Left ventricle myocardium superior (tissue), 1 donor: Measurements from ENCODE around the gene NOP10. TPM values are rescaled to one million over a fixed set of nuclear protein-coding genes. Genes with fewer than 3 reads are reported as not detected.

Experiments
- ATAC-seq: fragments of 200-7000 bp; cut with Tn5 transposase; one replicate; pipeline ENCODE4 v1.9.1; 2020; ENCODE audit warnings: mild to moderate bottlenecking, moderate library complexity
- DNase-seq: peaks from one replicate; pipeline ENCODE4 v3.0.0-alpha.2; 2020
- intact Hi-C: fragments of 100-400 bp; cut with micrococcal nuclease; formaldehyde crosslinking; loops from one replicate; pipeline ENCODE4 v1.11.0; 2022
- microRNA-seq: library from miRNA; unstranded; fragments of <30 nt; microRNA quantifications from one replicate; pipeline ENCODE4 v1.2.0, GENCODE V29; 2020; ENCODE audit warnings: borderline number of aligned reads
- total RNA-seq: library from RNA; stranded (reverse); fragmentation: NEBNext Ultra II Directional; extraction: Animal tissue kit (Norgen Biotek cat#: 25700); gene quantifications from one replicate; pipeline ENCODE4 v1.2.1, GENCODE V29; 2021
- donor health status: DM: no; HTN: yes; CAD: no; lungs with severe emphysema.

NOP10 gene
- total RNA-seq, 1 donor from 2014 or later: 146 TPM

GRCh38 chr15:34292621-34293020 is 50.3 kb downstream of the NOP10 start:
- ATAC-seq: no peak
- no peak for DNase-seq
- intact Hi-C loops: no loop called here

Small RNA genes within 50 kb of the gene (microRNA-seq; reads per million reads assigned to microRNA genes)
- gene MIR1233-1: not detected

Other genes with a start within 250 kb of the NOP10 start
- 58.7 TPM for gene EMC7, start 241.3 kb downstream of the NOP10 start, total RNA-seq
- 1.7 TPM for gene PGBD4, start 241.1 kb downstream of the NOP10 start, total RNA-seq
- 15.3 TPM for gene KATNBL1, start 133.0 kb downstream of the NOP10 start, total RNA-seq
- gene EMC4, start 118.1 kb downstream of the NOP10 start, total RNA-seq: 82.6 TPM
- 31.0 TPM for gene SLC12A6, start 5.4 kb downstream of the NOP10 start, total RNA-seq
- not detected for gene NUTM1, start 179 bp upstream of the NOP10 start, total RNA-seq
- 103 TPM for gene LPCAT4, start 24.1 kb upstream of the NOP10 start, total RNA-seq
- gene GOLGA8A, start 94.7 kb upstream of the NOP10 start, total RNA-seq: 17.7 TPM
- gene GOLGA8B, start 240.5 kb upstream of the NOP10 start, total RNA-seq: 10.3 TPM